Mammary epithelial cell (primary cell): Measurements from ENCODE around the gene RPP40.

ENCODE experiments used
- EZH2 ChIP-seq: IDR thresholded peaks from 2 replicates; pipeline ENCODE4 v1.6.1; 2012; ENCODE audit warnings: low read length, inconsistent platforms, borderline replicate concordance
- TF ChIP-seq, protein P1 (sequence below), 2 donors: IDR thresholded peaks in 1 of 2; conservative IDR thresholded peaks in 1 of 2; 2 replicates each; pipeline ENCODE4 v1.5.1; 2011 to 2012; ENCODE audit warnings: inconsistent platforms in 2 of 2, low read length in 2 of 2, mild to moderate bottlenecking in 2 of 2, control low read depth in 1 of 2, low read depth in 1 of 2; ENCODE audit not compliant: insufficient read depth in 1 of 2; ENCODE audit errors: extremely low read depth in 1 of 2

DNA sequence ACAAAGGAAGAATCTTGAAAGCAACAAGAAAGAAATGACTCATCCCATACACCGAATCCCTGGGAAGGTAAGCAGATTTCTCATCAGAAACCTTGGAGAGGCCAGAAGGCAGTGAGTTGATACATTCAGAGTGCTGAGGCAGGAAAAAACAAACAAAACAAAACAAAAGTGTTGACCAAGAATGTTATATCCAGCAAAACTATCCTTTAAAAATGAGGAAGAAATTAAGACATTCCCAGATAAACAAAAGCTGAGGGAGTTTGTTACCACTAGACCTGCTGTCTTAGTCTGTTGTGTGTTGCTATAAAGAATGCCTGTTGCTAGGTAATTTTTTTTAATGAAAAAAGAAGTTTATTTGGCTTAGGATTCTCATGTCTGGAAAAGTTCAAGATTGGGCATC lies 47.6 kb upstream of the RPP40 start:
- TF ChIP-seq, protein P1, sequence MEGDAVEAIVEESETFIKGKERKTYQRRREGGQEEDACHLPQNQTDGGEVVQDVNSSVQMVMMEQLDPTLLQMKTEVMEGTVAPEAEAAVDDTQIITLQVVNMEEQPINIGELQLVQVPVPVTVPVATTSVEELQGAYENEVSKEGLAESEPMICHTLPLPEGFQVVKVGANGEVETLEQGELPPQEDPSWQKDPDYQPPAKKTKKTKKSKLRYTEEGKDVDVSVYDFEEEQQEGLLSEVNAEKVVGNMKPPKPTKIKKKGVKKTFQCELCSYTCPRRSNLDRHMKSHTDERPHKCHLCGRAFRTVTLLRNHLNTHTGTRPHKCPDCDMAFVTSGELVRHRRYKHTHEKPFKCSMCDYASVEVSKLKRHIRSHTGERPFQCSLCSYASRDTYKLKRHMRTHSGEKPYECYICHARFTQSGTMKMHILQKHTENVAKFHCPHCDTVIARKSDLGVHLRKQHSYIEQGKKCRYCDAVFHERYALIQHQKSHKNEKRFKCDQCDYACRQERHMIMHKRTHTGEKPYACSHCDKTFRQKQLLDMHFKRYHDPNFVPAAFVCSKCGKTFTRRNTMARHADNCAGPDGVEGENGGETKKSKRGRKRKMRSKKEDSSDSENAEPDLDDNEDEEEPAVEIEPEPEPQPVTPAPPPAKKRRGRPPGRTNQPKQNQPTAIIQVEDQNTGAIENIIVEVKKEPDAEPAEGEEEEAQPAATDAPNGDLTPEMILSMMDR (conservative IDR thresholded peaks at IDR 0.05 in 1 of 2, IDR thresholded peaks at IDR 0.05 in 1 of 2; ENCODE audit: extremely low read depth in 1 of 2, insufficient read depth in 1 of 2, low read depth in 1 of 2, low read length in 2 of 2): no peak
- no peak for TF ChIP-seq EZH2
